Skeletal muscle tissue (tissue), 4 donors: ENCODE measurements around the gene POLR2H. TPM values are rescaled to one million over a fixed set of nuclear protein-coding genes. Genes with fewer than 3 reads are reported as not detected.

Experiments used
- H3K27ac ChIP-seq: one replicate; pipeline ENCODE4 v1.7.0; 2013; ENCODE audit warnings: mild to moderate bottlenecking, low read depth, low read length, inconsistent platforms
- H3K27me3 ChIP-seq, 3 donors: one replicate each; pipeline ENCODE4 v1.7.0; 2013; ENCODE audit warnings: low read length in 3 of 3; ENCODE audit not compliant: control insufficient read depth in 3 of 3, insufficient read depth in 3 of 3
- H3K36me3 ChIP-seq, 3 donors: one replicate each; pipeline ENCODE4 v1.7.0; 2013; ENCODE audit warnings: low read length in 3 of 3; ENCODE audit not compliant: control insufficient read depth in 3 of 3, insufficient read depth in 3 of 3
- H3K4me1 ChIP-seq, 3 donors: one replicate each; pipeline ENCODE4 v1.7.0; 2013; ENCODE audit warnings: low read length in 3 of 3, mild to moderate bottlenecking in 3 of 3; ENCODE audit not compliant: control insufficient read depth in 3 of 3, insufficient read depth in 3 of 3
- H3K4me3 ChIP-seq, 3 donors: one replicate each; pipeline ENCODE4 v1.7.0; 2013; ENCODE audit warnings: low read length in 3 of 3
- H3K9ac ChIP-seq, 3 donors: one replicate each; pipeline ENCODE4 v1.7.0; 2013; ENCODE audit warnings: low read length in 3 of 3, mild to moderate bottlenecking in 3 of 3, moderate library complexity in 2 of 3, low read depth in 1 of 3
- H3K9me3 ChIP-seq, 3 donors: one replicate each; pipeline ENCODE4 v1.7.0; 2013; ENCODE audit warnings: low read length in 3 of 3; ENCODE audit not compliant: control insufficient read depth in 3 of 3
- total RNA-seq: library from RNA; depleted of rRNA; stranded (reverse); fragments of >200 nt; gene quantifications from one replicate; pipeline ENCODE4 v1.2.3, GENCODE V29; 2014
- donor health status: Osteomylitis.

POLR2H gene
- 44.4 TPM for total RNA-seq

DNA sequence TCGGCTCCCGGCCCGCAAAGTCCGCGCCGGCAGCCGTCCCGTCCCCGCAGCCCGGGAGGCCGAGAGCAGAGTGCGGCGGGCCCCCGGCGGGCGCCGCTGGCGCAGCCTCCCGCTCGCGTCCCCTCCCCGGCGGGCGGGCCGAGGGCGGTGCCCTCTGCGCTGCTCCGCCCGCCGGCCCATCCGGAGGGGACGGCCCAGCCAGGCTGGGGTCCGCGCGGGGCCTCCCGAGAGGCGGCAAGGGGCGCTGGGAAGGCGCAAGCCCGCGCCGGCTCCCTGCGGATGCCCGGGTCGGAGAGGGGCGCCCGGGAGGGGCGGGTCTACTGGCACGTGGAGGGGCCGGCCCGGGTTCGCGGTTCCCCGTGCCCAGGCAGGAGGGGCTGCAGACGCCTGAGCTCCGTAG, at the start of gene POLR2H, which contains the start of gene CLCN2:
Gene POLR2H (plus strand): TSS at position 179 of the 400 bp plus-strand sequence. CDS start 1,783 bp downstream, outside the sequence.
Gene CLCN2 (minus strand): TSS at position 74 of the 400 bp plus-strand sequence. CDS start 126 bp downstream, outside the sequence.
- Histone ChIP-seq H3K36me3 (peaks cover 5 to 13% (median 9%) of the 10 kb centered on the region in 3 donors), H3K4me1 (peaks cover 20 to 28% (median 20%) of the 10 kb centered on the region in 3 donors), H3K9ac (peak within 1 kb of the TSS; percentile 84 to 94 (median 92)), H3K27me3 (no peaks in the 10 kb centered on the region), H3K27ac (peak within 1 kb of the TSS; percentile 99), H3K4me3 (peak within 1 kb of the TSS; percentile 80 to 98 (median 87)), H3K9me3 (no peaks in the 10 kb centered on the region)

DNA sequence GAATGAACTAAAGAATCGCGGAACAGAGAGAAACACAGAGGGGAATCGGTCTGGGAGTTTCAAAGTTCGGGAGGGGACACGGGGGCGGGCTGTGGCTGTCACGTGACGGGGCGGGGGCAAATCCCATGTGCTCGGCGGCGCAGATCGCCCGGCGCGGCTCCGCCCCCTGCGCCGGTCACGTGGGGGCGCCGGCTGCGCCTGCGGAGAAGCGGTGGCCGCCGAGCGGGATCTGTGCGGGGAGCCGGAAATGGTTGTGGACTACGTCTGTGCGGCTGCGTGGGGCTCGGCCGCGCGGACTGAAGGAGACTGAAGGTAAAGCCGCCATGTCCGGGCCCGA, 47.2 kb upstream of the POLR2H start, which contains the start of gene EIF4G1:
Gene EIF4G1 (plus strand): TSS at position 244 of the 337 bp plus-strand sequence. CDS start 1,191 bp downstream, outside the sequence.
- H3K27me3 ChIP-seq: no peaks in the 10 kb centered on the region
- peaks cover 34 to 39% (median 35%) of the 10 kb centered on the region in 3 donors for H3K4me1 ChIP-seq
- peak within 1 kb of the TSS; percentile 72 to 93 (median 88) for H3K4me3 ChIP-seq
- peaks cover 0 to 19% (median 11%) of the 10 kb centered on the region in 3 donors for H3K36me3 ChIP-seq
- H3K9me3 ChIP-seq: no peaks in the 10 kb centered on the region
- peak within 1 kb of the TSS; percentile 97 for H3K27ac ChIP-seq
- peak within 1 kb of the TSS; percentile 82 to 96 (median 93) for H3K9ac ChIP-seq

DNA sequence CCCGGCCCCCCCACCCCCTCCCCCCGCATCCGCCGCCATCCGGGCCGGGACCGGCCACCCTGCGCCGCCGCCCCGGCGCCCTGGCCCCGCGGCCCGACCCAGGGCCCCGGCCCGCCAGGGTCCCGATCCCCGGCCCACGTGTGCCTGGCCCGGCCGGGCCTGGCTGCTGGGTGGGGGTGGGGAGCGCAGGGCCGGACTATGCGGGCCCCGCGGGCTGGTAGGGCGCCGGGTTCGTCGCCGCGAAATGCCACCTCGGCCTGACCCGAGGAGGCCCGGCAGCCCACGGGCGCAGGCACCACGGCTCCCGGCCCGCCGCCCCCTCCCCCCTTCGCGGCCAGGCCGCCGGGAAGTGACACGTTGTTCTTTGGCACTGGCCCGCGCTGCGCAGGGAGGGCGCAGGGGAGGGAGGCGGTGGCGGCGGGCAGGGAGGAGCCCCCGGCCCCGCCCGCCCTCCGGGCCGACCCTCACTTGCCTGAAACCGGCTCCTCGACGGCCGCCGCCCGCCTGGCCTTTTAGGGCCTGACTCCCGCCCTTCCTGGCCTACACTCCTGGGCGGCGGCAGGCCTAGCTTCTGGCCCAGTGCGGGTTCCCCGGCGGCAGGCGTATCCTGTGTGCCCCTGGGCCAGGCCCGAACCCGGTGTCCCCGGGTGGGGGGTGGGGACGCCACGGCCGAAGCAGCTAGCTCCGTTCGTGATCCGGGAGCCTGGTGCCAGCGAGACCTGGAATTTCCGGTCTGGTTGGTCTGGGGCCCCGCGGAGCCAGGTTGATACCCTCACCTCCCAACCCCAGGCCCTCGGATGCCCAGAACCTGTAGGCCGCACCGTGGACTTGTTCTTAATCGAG, 46.6 kb upstream of the POLR2H start:
- Histone ChIP-seq H3K4me1 (peaks cover 40 to 45% (median 41%) of the 10 kb centered on the region in 3 donors), H3K27ac (peak overlapping the region; percentile 97), H3K9ac (peak overlapping the region; percentile 82 to 96 (median 93))

DNA sequence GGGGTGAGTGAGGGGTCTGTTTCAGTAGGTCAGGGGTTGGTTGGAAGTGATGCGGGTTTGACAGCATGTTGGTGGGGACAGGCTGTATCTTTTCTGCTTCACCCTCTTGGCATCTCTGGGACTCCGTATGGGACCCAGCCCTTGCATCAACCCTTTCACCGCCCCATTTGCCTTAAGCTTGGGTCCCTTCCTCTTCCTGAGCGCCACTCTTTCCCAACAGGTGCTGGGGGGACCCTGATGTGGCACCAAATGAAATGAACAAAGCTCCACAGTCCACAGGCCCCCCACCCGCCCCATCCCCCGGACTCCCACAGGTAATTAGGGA, 46.0 kb upstream of the POLR2H start:
- Histone ChIP-seq H3K4me1 (peaks cover 43 to 49% (median 45%) of the 10 kb centered on the region in 3 donors), H3K27me3 (no peaks in the 10 kb centered on the region), H3K36me3 (peaks cover 0 to 20% (median 15%) of the 10 kb centered on the region in 3 donors), H3K4me3 (peak overlapping the region; percentile 72 to 93 (median 88)), H3K27ac (peak overlapping the region; percentile 97), H3K9ac (peak overlapping the region; percentile 82 to 96 (median 93)), H3K9me3 (no peaks in the 10 kb centered on the region)

More for the DNA sequence above, 46.6 kb upstream of the POLR2H start:
- H3K27me3 ChIP-seq: no peaks in the 10 kb centered on the region
- H3K9me3 ChIP-seq: no peaks in the 10 kb centered on the region
- H3K4me3 ChIP-seq: peak overlapping the region; percentile 72 to 93 (median 88)
- peaks cover 0 to 19% (median 11%) of the 10 kb centered on the region in 3 donors for H3K36me3 ChIP-seq

DNA sequence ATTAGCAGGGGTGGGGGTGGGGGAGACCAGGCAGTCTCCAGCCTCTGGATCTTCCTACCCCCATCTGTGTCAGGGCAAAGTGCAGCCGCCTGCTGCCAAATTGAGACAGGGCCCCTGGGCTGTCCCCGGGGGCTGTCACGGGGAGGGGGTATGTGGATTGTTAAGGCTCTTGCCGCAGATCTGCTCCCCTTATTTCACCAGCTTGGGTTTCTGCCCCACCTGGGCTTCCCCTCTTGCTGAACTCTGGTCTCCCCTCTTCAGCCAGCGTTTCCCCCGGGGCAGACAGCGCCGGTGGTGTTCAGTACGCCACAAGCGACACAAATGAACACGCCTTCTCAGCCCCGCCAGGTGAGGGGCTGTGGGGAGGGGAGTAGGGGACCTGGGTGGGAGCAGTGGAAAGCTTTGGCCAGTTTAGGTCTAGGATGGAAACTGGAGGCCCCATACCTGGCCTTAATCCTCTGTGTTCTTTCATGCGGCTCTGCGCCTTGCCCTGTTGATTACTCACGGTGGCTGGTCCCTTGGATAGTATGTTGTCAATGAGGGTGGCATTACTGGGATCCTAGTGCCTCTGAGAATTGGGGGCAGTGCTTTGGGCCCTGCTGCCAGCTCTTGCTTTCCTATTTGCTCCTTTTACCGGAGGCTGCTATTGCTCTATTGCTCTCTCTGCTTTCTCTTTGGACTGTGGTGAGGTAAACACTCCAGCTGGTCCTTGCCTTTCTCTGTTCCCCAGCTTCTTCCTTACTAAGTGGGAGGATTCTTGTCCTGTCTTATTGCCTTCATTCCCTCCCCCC, 45.4 kb upstream of the POLR2H start:
- H3K4me1 ChIP-seq: peaks cover 49 to 54% (median 50%) of the 10 kb centered on the region in 3 donors

DNA sequence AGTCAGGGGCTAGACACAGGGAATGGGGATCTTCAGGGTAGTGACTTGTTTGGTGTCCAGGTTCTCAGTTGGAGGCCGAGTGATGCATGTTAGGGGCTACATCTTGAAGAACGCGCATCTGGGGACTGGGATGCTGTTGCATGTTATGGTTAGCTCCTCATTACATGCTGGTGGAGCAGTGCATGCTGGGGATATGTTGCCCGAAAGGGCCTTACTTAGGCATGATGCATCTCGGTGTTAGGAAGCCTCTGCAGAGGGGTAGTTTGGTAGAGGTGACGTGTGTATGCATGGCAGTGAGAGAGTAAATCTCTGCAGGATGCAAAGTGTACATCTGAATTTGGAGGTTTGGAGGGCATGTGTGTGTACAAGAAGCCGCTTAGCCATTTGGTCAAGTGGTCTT, 44.7 kb upstream of the POLR2H start:
- Histone ChIP-seq H3K27me3 (no peaks in the 10 kb centered on the region), H3K4me3 (peak overlapping the region; percentile 72 to 93 (median 88)), H3K36me3 (peaks cover 13 to 33% (median 28%) of the 10 kb centered on the region in 3 donors), H3K9ac (peak overlapping the region in 2 of 3 donors; percentile 77 to 96), H3K27ac (peak overlapping the region; percentile 97), H3K9me3 (no peaks in the 10 kb centered on the region), H3K4me1 (peaks cover 56 to 61% (median 58%) of the 10 kb centered on the region in 3 donors)

More for the DNA sequence above, 45.4 kb upstream of the POLR2H start:
- Histone ChIP-seq H3K9ac (peak overlapping the region; percentile 77 to 96 (median 82)), H3K36me3 (peaks cover 5 to 26% (median 20%) of the 10 kb centered on the region in 3 donors), H3K27me3 (no peaks in the 10 kb centered on the region), H3K27ac (peak overlapping the region; percentile 97), H3K4me3 (peak overlapping the region; percentile 72 to 93 (median 88)), H3K9me3 (no peaks in the 10 kb centered on the region)

DNA sequence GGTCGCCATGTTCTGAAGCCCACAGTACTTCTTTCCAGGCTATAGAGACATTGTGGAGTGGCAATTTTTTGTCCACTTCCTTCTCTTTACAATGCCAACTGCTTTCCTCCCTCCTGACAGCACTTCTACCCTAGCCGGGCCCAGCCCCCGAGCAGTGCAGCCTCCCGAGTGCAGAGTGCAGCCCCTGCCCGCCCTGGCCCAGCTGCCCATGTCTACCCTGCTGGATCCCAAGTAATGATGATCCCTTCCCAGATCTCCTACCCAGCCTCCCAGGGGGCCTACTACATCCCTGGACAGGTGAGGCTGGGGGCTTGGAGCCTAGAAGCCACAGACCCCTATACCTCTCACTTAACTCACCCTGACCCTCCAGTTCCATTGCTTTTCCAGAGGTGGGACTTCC, 44.3 kb upstream of the POLR2H start:
- H3K9me3 ChIP-seq: no peaks in the 10 kb centered on the region
- no peaks in the 10 kb centered on the region for H3K27me3 ChIP-seq
- H3K27ac ChIP-seq: peak overlapping the region; percentile 28
- peak overlapping the region in 2 of 3 donors; percentile 77 to 96 for H3K9ac ChIP-seq
- H3K4me1 ChIP-seq: peaks cover 60 to 65% (median 62%) of the 10 kb centered on the region in 3 donors
- H3K4me3 ChIP-seq: peak overlapping the region in 2 of 3 donors; percentile 72 to 93
- H3K36me3 ChIP-seq: peaks cover 17 to 37% (median 31%) of the 10 kb centered on the region in 3 donors

DNA sequence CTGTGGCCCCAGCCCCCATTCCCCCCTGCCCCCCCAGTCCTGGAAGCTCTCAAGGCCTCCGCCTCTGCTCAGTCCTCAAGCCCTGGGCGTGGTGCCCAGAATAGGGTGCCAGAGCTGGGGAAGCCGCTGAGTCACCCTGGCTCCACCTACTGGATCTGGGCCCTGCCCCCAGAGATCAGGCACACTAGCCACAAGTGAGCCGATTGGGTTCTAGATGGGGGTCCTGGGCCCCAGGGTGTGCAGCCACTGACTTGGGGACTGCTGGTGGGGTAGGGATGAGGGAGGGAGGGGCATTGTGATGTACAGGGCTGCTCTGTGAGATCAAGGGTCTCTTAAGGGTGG, 41.4 kb upstream of the POLR2H start:
- Histone ChIP-seq H3K4me1 (peaks cover 79 to 90% (median 84%) of the 10 kb centered on the region in 3 donors), H3K4me3 (peak overlapping the region; percentile 79 to 81 (median 80)), H3K9me3 (no peaks in the 10 kb centered on the region), H3K36me3 (peaks cover 46 to 63% (median 59%) of the 10 kb centered on the region in 3 donors), H3K27me3 (no peaks in the 10 kb centered on the region), H3K27ac (peak overlapping the region; percentile 98), H3K9ac (peak overlapping the region; percentile 90 to 92 (median 91))

DNA sequence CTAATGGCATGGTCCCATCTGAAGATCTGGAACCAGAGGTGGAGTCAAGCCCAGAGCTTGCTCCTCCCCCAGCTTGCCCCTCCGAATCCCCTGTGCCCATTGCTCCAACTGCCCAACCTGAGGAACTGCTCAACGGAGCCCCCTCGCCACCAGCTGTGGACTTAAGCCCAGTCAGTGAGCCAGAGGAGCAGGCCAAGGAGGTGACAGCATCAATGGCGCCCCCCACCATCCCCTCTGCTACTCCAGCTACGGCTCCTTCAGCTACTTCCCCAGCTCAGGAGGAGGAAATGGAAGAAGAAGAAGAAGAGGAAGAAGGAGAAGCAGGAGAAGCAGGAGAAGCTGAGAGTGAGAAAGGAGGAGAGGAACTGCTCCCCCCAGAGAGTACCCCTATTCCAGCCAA, 39.8 kb upstream of the POLR2H start:
- peak overlapping the region; percentile 59 to 91 (median 90) for H3K9ac ChIP-seq
- H3K27ac ChIP-seq: peak overlapping the region; percentile 98
- no peaks in the 10 kb centered on the region for H3K27me3 ChIP-seq
- peaks cover 71 to 87% (median 71%) of the 10 kb centered on the region in 3 donors for H3K4me1 ChIP-seq
- H3K36me3 ChIP-seq: peaks cover 61 to 75% (median 73%) of the 10 kb centered on the region in 3 donors
- peak overlapping the region; percentile 79 to 81 (median 80) for H3K4me3 ChIP-seq
- no peaks in the 10 kb centered on the region for H3K9me3 ChIP-seq
